Activated CD4-positive, alpha-beta memory T cell treated with anti-CD3 and anti-CD28 coated beads for 36 hours (primary cell): ENCODE results near the gene MAN2C1. TPM values are rescaled to one million over a fixed set of nuclear protein-coding genes. Genes with fewer than 3 reads are reported as not detected.
"Not testable (repeated sequence)": the region's sequence is repeated elsewhere in the genome, so short reads cannot be mapped to it uniquely, and the experiment has no call there.

Experiments
- CTCF ChIA-PET: fragments of 350-600 bp; sonication (Branson Sonifier 250); formaldehyde crosslinking; loops from one replicate; lab custom pipeline; 2021; ENCODE audit warnings: antibody characterized with exemption, inconsistent platforms; lab: Charles Lee
- POLR2A ChIA-PET: fragments of 350-600 bp; sonication (Branson Sonifier 250); formaldehyde crosslinking; loops from one replicate; lab custom pipeline; 2021; ENCODE audit warnings: antibody characterized with exemption; lab: Charles Lee
- DNase-seq: peaks from one replicate; pipeline ENCODE4 v3.0.0-alpha.2; 2020
- H3K27ac Mint-ChIP-seq: one replicate; pipeline ENCODE4 v1.8.0; 2021; ENCODE audit warnings: mixed read lengths
- H3K27me3 Mint-ChIP-seq: one replicate; pipeline ENCODE4 v1.8.0; 2021; ENCODE audit warnings: mixed read lengths
- H3K36me3 Mint-ChIP-seq: one replicate; pipeline ENCODE4 v1.8.0; 2021; ENCODE audit warnings: mixed read lengths
- H3K4me1 Mint-ChIP-seq: one replicate; pipeline ENCODE4 v1.8.0; 2021; ENCODE audit warnings: low read depth, mixed read lengths
- H3K4me3 Mint-ChIP-seq: one replicate; pipeline ENCODE4 v1.8.0; 2021; ENCODE audit warnings: mild to moderate bottlenecking, mixed read lengths
- H3K9me3 Mint-ChIP-seq: one replicate; pipeline ENCODE4 v1.8.0; 2021; ENCODE audit warnings: mixed read lengths
- intact Hi-C: fragments of 100-400 bp; cut with micrococcal nuclease; formaldehyde crosslinking; loops from one replicate; pipeline ENCODE4 v1.15.1; 2023
- total RNA-seq, 2 experiments: library from RNA; stranded (reverse); gene quantifications; one replicate each; pipeline ENCODE4 v1.2.3, GENCODE V29; 2021

The MAN2C1 gene
- total RNA-seq, 2 experiments from 2014 or later = 177 to 192 TPM

GRCh38 chr15:75342221-75342620 lies 26.2 kb downstream of the MAN2C1 start:
- Mint-ChIP-seq H3K9me3 (no peaks in the 10 kb centered on the region), H3K4me1 (peaks cover 8% of the 10 kb centered on the region), H3K27ac (no peak overlapping the region), H3K27me3 (no peaks in the 10 kb centered on the region), H3K36me3 (peaks cover 7% of the 10 kb centered on the region), H3K4me3 (no peak overlapping the region)
- no peak for DNase-seq
- intact Hi-C loops = no loop called here
- ChIA-PET CTCF (no interaction called here), POLR2A (no interaction called here)

- Mint-ChIP-seq H3K27ac (no peak overlapping the region), H3K27me3 (no peaks in the 10 kb centered on the region), H3K9me3 (no peaks in the 10 kb centered on the region), H3K4me3 (no peak overlapping the region), H3K36me3 (peaks cover 9% of the 10 kb centered on the region), H3K4me1 (peaks cover 19% of the 10 kb centered on the region)
- POLR2A ChIA-PET = no interaction called here
- no peak for DNase-seq
- intact Hi-C loops = no loop called here
- CTCF ChIA-PET = interaction anchor here (1.0 kb wide), 1 partner anchor 28 kb away, joined by 4 read pairs; no protein-coding TSS in a partner anchor
These were observed 28.7 kb downstream of the MAN2C1 start for GRCh38 chr15:75339531-75340240.

- peaks cover 19% of the 10 kb centered on the region for H3K4me1 Mint-ChIP-seq
- POLR2A ChIA-PET = interaction anchor here (0.5 kb wide), 1 partner anchor 142 kb away, joined by 3 read pairs; no protein-coding TSS in a partner anchor
- intact Hi-C loops = no loop called here
- H3K36me3 Mint-ChIP-seq = peaks cover 9% of the 10 kb centered on the region
- no peaks in the 10 kb centered on the region for H3K27me3 Mint-ChIP-seq
- CTCF ChIA-PET = no interaction called here
- no peaks in the 10 kb centered on the region for H3K9me3 Mint-ChIP-seq
- no peak for DNase-seq
- no peak overlapping the region for H3K27ac Mint-ChIP-seq
- H3K4me3 Mint-ChIP-seq = no peak overlapping the region
These were observed 29.7 kb downstream of the MAN2C1 start for GRCh38 chr15:75338661-75339240.

GRCh38 chr15:75335705-75336355 lies 32.6 kb downstream of the MAN2C1 start, which contains the start of gene COMMD4:
COMMD4 (plus strand) TSS chr15:75336063; CDS start chr15:75336090, 27 bp downstream.
- Mint-ChIP-seq H3K4me3 (peak within 1 kb of the TSS; percentile 97), H3K4me1 (peaks cover 19% of the 10 kb centered on the region), H3K9me3 (no peaks in the 10 kb centered on the region), H3K27me3 (peaks cover 2% of the 10 kb centered on the region), H3K36me3 (peaks cover 6% of the 10 kb centered on the region), H3K27ac (peak within 1 kb of the TSS; percentile 84)
- intact Hi-C loops = no loop called here
- ChIA-PET CTCF (interaction anchor here (0.9 to 2.2 kb wide), 5 partner anchors 11 to 462 kb away, joined by 3 to 14 read pairs (median 3); partner anchors contain the start of genes NEIL1 and SNX33), POLR2A (interaction anchor here (0.6 to 1.0 kb wide), 2 partner anchors 30 to 32 kb away, joined by 4 to 5 read pairs; partner anchors contain the start of gene MAN2C1)
- DNase-seq = peak; percentile 93

GRCh38 chr15:75335313-75335704 lies 33.1 kb downstream of the MAN2C1 start:
- Mint-ChIP-seq H3K27ac (peak overlapping the region; percentile 84), H3K36me3 (peaks cover 6% of the 10 kb centered on the region), H3K27me3 (peaks cover 2% of the 10 kb centered on the region), H3K9me3 (no peaks in the 10 kb centered on the region), H3K4me3 (peak overlapping the region; percentile 97), H3K4me1 (peaks cover 19% of the 10 kb centered on the region)
- no peak for DNase-seq
- ChIA-PET CTCF (interaction anchor here (1.0 to 2.2 kb wide), 3 partner anchors 32 to 462 kb away, joined by 3 to 14 read pairs (median 3); partner anchors contain the start of gene SNX33), POLR2A (interaction anchor here (0.6 kb wide), 1 partner anchor 31 kb away, joined by 4 read pairs; no protein-coding TSS in a partner anchor)
- intact Hi-C loops = no loop called here

GRCh38 chr15:75333654-75334419 lies 34.6 kb downstream of the MAN2C1 start:
- intact Hi-C loops, H3K9me3 Mint-ChIP-seq, H3K4me3 Mint-ChIP-seq, POLR2A ChIA-PET, DNase-seq, H3K27me3 Mint-ChIP-seq, H3K36me3 Mint-ChIP-seq, H3K27ac Mint-ChIP-seq: not testable (repeated sequence)
- H3K4me1 Mint-ChIP-seq = peaks cover 19% of the 10 kb centered on the region
- CTCF ChIA-PET = interaction anchor here (2.2 kb wide), 1 partner anchor 34 kb away, joined by 14 read pairs; no protein-coding TSS in a partner anchor

- CTCF ChIA-PET, POLR2A ChIA-PET, intact Hi-C loops, H3K9me3 Mint-ChIP-seq, DNase-seq, H3K27me3 Mint-ChIP-seq, H3K27ac Mint-ChIP-seq, H3K4me3 Mint-ChIP-seq, H3K36me3 Mint-ChIP-seq: not testable (repeated sequence)
- peaks cover 16% of the 10 kb centered on the region for H3K4me1 Mint-ChIP-seq
These were observed 36.3 kb downstream of the MAN2C1 start for GRCh38 chr15:75332093-75332492.

GRCh38 chr15:75329571-75329970 lies 38.8 kb downstream of the MAN2C1 start:
- Mint-ChIP-seq H3K4me1 (no peaks in the 10 kb centered on the region), H3K27me3 (peaks cover 5% of the 10 kb centered on the region), H3K4me3 (no peak overlapping the region), H3K27ac (no peak overlapping the region), H3K9me3 (no peaks in the 10 kb centered on the region), H3K36me3 (no peaks in the 10 kb centered on the region)
- intact Hi-C loops = no loop called here
- no peak for DNase-seq
- ChIA-PET POLR2A (no interaction called here), CTCF (interaction anchor here (0.6 kb wide), 1 partner anchor 162 kb away, joined by 3 read pairs; no protein-coding TSS in a partner anchor)

GRCh38 chr15:75328493-75329314 lies 39.7 kb downstream of the MAN2C1 start:
- ChIA-PET CTCF (interaction anchor here (1.0 to 1.2 kb wide), 2 partner anchors 39 to 560 kb away, joined by 3 to 4 read pairs; no protein-coding TSS in a partner anchor), POLR2A (no interaction called here)
- DNase-seq = no peak

GRCh38 chr15:75327491-75327890 lies 40.9 kb downstream of the MAN2C1 start:
- Mint-ChIP-seq H3K36me3 (no peaks in the 10 kb centered on the region), H3K4me3 (no peak overlapping the region), H3K9me3 (no peaks in the 10 kb centered on the region), H3K27me3 (peaks cover 5% of the 10 kb centered on the region), H3K27ac (no peak overlapping the region), H3K4me1 (no peaks in the 10 kb centered on the region)
- ChIA-PET POLR2A (no interaction called here), CTCF (interaction anchor here (1.2 kb wide), 1 partner anchor 559 kb away, joined by 3 read pairs; no protein-coding TSS in a partner anchor)
- no peak for DNase-seq
- intact Hi-C loops = no loop called here

More at GRCh38 chr15:75328493-75329314, 39.7 kb downstream of the MAN2C1 start:
- intact Hi-C loops = no loop called here
- H3K27ac Mint-ChIP-seq = no peak overlapping the region
- H3K27me3 Mint-ChIP-seq = peaks cover 5% of the 10 kb centered on the region
- H3K4me3 Mint-ChIP-seq = no peak overlapping the region
- H3K4me1 Mint-ChIP-seq = no peaks in the 10 kb centered on the region
- no peaks in the 10 kb centered on the region for H3K9me3 Mint-ChIP-seq
- H3K36me3 Mint-ChIP-seq = no peaks in the 10 kb centered on the region

- no peak for DNase-seq
- Mint-ChIP-seq H3K4me3 (no peak overlapping the region), H3K9me3 (no peaks in the 10 kb centered on the region), H3K36me3 (no peaks in the 10 kb centered on the region), H3K27ac (no peak overlapping the region), H3K4me1 (no peaks in the 10 kb centered on the region), H3K27me3 (peaks cover 4% of the 10 kb centered on the region)
- intact Hi-C loops = no loop called here
- ChIA-PET CTCF (no interaction called here), POLR2A (no interaction called here)
These were observed 41.4 kb downstream of the MAN2C1 start for GRCh38 chr15:75327005-75327404.
